ENCODE results near the gene BMP2.

- TF ChIP-seq POLR2A (IDR thresholded peaks at IDR 0.05; ENCODE audit: low read length) (no peak), GATA1 (IDR thresholded peaks at IDR 0.05; ENCODE audit: low read depth, low read length) (no peak)
These were observed 35.5 kb upstream of the BMP2 start for GRCh38 chr20:6732001-6732447.

All from erythroblast (primary cell).